Large intestine (tissue), 3 donors: Measurements from ENCODE around the gene FAM110A. TPM values are rescaled to one million over a fixed set of nuclear protein-coding genes. Genes with fewer than 3 reads are reported as not detected.

ENCODE experiments used
- DNase-seq, 2 donors: peaks; one replicate each; pipeline versions ENCODE4 v3.0.0 to v3.0.0-alpha.2; 2013
- H3K27ac ChIP-seq: one replicate; pipeline ENCODE4 v1.5.1; 2013; ENCODE audit warnings: low read length
- H3K27me3 ChIP-seq: 2 replicates; pipeline ENCODE4 v1.6.1; 2013; ENCODE audit warnings: low read length; ENCODE audit not compliant: control insufficient read depth, insufficient read depth
- H3K36me3 ChIP-seq: 2 replicates; pipeline ENCODE4 v1.6.1; 2013; ENCODE audit warnings: low read length; ENCODE audit not compliant: control insufficient read depth, insufficient read depth
- H3K4me1 ChIP-seq: one replicate; pipeline ENCODE4 v1.6.1; 2013; ENCODE audit warnings: low read length; ENCODE audit not compliant: control insufficient read depth, insufficient read depth
- H3K4me3 ChIP-seq: one replicate; pipeline ENCODE4 v1.5.1; 2013; ENCODE audit warnings: low read length
- H3K9me3 ChIP-seq: one replicate; pipeline ENCODE4 v1.6.1; 2013; ENCODE audit warnings: mild to moderate bottlenecking, low read depth, low read length, moderate library complexity; ENCODE audit not compliant: control insufficient read depth
- WGBS: methylation state at CpG from one replicate; pipeline ENCODE4 v1.1.5; 2013; ENCODE audit warnings: low lambda C conversion rate; ENCODE audit not compliant: insufficient coverage; 5-methylcytosine and 5-hydroxymethylcytosine counted together
- polyA plus RNA-seq: library from polyadenylated mRNA; unstranded; fragments of 120-200 nt; gene quantifications from one replicate; pipeline ENCODE4 v1.2.1, GENCODE V29; 2013

FAM110A gene
- polyA plus RNA-seq, 1 donor: 7.5 TPM

- no peaks in the 10 kb centered on the region for H3K36me3 ChIP-seq
- H3K9me3 ChIP-seq: no peaks in the 10 kb centered on the region
- no peak for DNase-seq
- no peak overlapping the region for H3K4me3 ChIP-seq
- WGBS: 86% methylated on average over 1 of the region's 3 CpGs
- H3K27me3 ChIP-seq: peaks cover 5% of the 10 kb centered on the region
- H3K27ac ChIP-seq: no peak overlapping the region
- H3K4me1 ChIP-seq: no peaks in the 10 kb centered on the region
Measured at GRCh38 chr20:870758-871157, 37.2 kb downstream of the FAM110A start.

GRCh38 chr20:871436-871835, 37.9 kb downstream of the FAM110A start:
- Histone ChIP-seq H3K36me3 (no peaks in the 10 kb centered on the region), H3K9me3 (no peaks in the 10 kb centered on the region), H3K27ac (no peak overlapping the region), H3K4me3 (no peak overlapping the region), H3K4me1 (no peaks in the 10 kb centered on the region), H3K27me3 (peaks cover 5% of the 10 kb centered on the region)
- DNase-seq: no peak

GRCh38 chr20:871948-872347, 38.4 kb downstream of the FAM110A start:
- H3K9me3 ChIP-seq: no peaks in the 10 kb centered on the region
- no peak overlapping the region for H3K4me3 ChIP-seq
- no peaks in the 10 kb centered on the region for H3K4me1 ChIP-seq
- H3K36me3 ChIP-seq: no peaks in the 10 kb centered on the region
- H3K27ac ChIP-seq: no peak overlapping the region
- no peak for DNase-seq
- peaks cover 5% of the 10 kb centered on the region for H3K27me3 ChIP-seq
- WGBS: 60% methylated on average over 1 of the region's 2 CpGs

- Histone ChIP-seq H3K9me3 (no peaks in the 10 kb centered on the region), H3K27me3 (peaks cover 5% of the 10 kb centered on the region), H3K27ac (no peak overlapping the region), H3K36me3 (no peaks in the 10 kb centered on the region), H3K4me1 (no peaks in the 10 kb centered on the region), H3K4me3 (no peak overlapping the region)
- no peak for DNase-seq
- 11% methylated on average over 3 of the region's 20 CpGs for WGBS
Measured at GRCh38 chr20:872855-873520, 39.5 kb downstream of the FAM110A start.

- DNase-seq: no peak
- Histone ChIP-seq H3K27ac (no peak overlapping the region), H3K36me3 (no peaks in the 10 kb centered on the region), H3K4me1 (no peaks in the 10 kb centered on the region), H3K9me3 (no peaks in the 10 kb centered on the region), H3K4me3 (no peak overlapping the region), H3K27me3 (peaks cover 5% of the 10 kb centered on the region)
- WGBS: no CpG with 5 or more reads among the region's 10 CpGs
Measured at GRCh38 chr20:873875-874607, 40.5 kb downstream of the FAM110A start.

GRCh38 chr20:875115-875514, 41.6 kb downstream of the FAM110A start:
- Histone ChIP-seq H3K9me3 (no peaks in the 10 kb centered on the region), H3K27ac (no peak overlapping the region), H3K4me1 (no peaks in the 10 kb centered on the region), H3K27me3 (peaks cover 2% of the 10 kb centered on the region), H3K36me3 (no peaks in the 10 kb centered on the region), H3K4me3 (no peak overlapping the region)
- no CpG with 5 or more reads among the region's 4 CpGs for WGBS
- DNase-seq: no peak

GRCh38 chr20:877814-878213, 44.3 kb downstream of the FAM110A start:
- H3K27ac ChIP-seq: no peak overlapping the region
- H3K4me1 ChIP-seq: no peaks in the 10 kb centered on the region
- no peak for DNase-seq
- no CpG with 5 or more reads among the region's 7 CpGs for WGBS
- H3K27me3 ChIP-seq: no peaks in the 10 kb centered on the region
- H3K4me3 ChIP-seq: no peak overlapping the region
- no peaks in the 10 kb centered on the region for H3K36me3 ChIP-seq
- H3K9me3 ChIP-seq: no peaks in the 10 kb centered on the region

- no peak for DNase-seq
- H3K9me3 ChIP-seq: no peaks in the 10 kb centered on the region
- no peaks in the 10 kb centered on the region for H3K36me3 ChIP-seq
- no peak overlapping the region for H3K4me3 ChIP-seq
- no peaks in the 10 kb centered on the region for H3K4me1 ChIP-seq
- no peaks in the 10 kb centered on the region for H3K27me3 ChIP-seq
- H3K27ac ChIP-seq: no peak overlapping the region
- WGBS: 61% methylated on average over 5 of the region's 9 CpGs
Measured at GRCh38 chr20:878511-879307, 45.2 kb downstream of the FAM110A start.

- WGBS: no CpG with 5 or more reads among the region's 4 CpGs
- Histone ChIP-seq H3K27me3 (peaks cover 2% of the 10 kb centered on the region), H3K4me1 (no peaks in the 10 kb centered on the region), H3K36me3 (no peaks in the 10 kb centered on the region), H3K27ac (no peak overlapping the region), H3K4me3 (no peak overlapping the region), H3K9me3 (no peaks in the 10 kb centered on the region)
- DNase-seq: no peak
Measured at GRCh38 chr20:879626-880025, 46.1 kb downstream of the FAM110A start.

GRCh38 chr20:881051-881782, 47.7 kb downstream of the FAM110A start:
- WGBS: 63% methylated on average over 2 of the region's 10 CpGs
- H3K27ac ChIP-seq: no peak overlapping the region
- DNase-seq: no peak

More at GRCh38 chr20:881051-881782, 47.7 kb downstream of the FAM110A start:
- H3K9me3 ChIP-seq: peaks cover 3% of the 10 kb centered on the region
- peaks cover 15% of the 10 kb centered on the region for H3K27me3 ChIP-seq
- no peaks in the 10 kb centered on the region for H3K36me3 ChIP-seq
- H3K4me3 ChIP-seq: no peak overlapping the region
- H3K4me1 ChIP-seq: no peaks in the 10 kb centered on the region
